Measurements from ENCODE around the gene SLC35A5.
"Not testable (repeated sequence)": the region's sequence is repeated elsewhere in the genome, so short reads cannot be mapped to it uniquely, and the experiment has no call there.

Gene SLC35A5, protein sequence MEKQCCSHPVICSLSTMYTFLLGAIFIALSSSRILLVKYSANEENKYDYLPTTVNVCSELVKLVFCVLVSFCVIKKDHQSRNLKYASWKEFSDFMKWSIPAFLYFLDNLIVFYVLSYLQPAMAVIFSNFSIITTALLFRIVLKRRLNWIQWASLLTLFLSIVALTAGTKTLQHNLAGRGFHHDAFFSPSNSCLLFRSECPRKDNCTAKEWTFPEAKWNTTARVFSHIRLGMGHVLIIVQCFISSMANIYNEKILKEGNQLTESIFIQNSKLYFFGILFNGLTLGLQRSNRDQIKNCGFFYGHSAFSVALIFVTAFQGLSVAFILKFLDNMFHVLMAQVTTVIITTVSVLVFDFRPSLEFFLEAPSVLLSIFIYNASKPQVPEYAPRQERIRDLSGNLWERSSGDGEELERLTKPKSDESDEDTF

DNA sequence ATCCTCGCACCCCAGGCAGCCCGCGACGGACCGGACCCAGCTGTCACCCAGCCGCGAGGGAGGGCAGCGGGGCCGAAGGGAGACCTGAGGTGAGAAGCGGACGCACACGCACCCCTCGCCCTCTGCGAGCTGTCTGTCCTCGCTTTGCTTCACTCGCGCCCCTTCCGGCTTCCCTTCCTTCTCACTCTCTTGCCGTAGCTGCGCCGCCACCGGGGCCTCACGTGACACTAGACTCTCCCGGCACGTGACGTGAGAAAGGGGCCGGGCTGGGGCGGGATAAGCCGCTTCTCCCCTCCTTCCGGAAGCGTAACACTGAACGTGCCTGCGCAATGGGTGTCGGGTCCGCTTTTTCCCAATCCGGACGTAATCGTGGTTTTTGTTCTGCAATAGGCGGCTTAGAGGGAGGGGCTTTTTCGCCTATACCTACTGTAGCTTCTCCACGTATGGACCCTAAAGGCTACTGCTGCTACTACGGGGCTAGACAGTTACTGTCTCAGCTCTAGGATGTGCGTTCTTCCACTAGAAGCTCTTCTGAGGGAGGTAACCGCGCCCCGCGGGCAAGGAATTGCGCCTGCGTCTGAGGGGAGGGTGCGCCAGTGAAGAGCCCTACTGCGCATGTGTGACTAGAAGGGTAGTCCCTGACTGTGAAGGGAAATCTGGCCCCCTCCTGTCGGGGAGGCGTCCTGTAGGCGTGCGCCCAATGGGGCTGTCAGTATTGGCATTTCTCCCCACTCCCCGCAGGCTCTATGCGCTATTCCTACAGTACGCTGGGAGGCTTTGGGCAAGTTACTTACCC is at the start of gene SLC35A5, which contains the start of gene ATG3:
TSS of gene SLC35A5 (plus strand) at position 312 of the 796 bp plus-strand sequence. CDS start 1,359 bp downstream, outside the sequence.
TSS of gene ATG3 (minus strand) at position 229 of the 796 bp plus-strand sequence. CDS start 434 bp downstream, outside the sequence.
- DNase-seq (ENCODE audit: low spot score) = peak; percentile 99

DNA sequence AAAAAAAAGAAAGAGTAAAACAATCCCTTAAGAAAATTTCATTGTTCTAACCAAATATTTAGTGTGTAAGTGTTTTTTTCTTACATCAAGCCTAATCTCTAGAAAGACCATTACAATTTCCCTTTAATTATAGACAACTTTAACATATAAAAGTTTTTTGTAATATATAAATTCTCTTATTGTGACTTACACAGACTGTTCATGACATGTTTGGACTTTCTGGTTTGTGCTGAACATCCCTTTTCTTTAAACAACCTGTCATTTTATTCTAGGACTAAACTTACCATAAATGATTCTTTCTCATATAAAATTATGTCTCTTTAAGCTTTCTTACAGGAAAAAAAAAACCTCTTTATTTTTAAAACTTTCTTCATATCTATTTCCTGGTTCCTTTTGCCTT is 49.5 kb upstream of the SLC35A5 start:
- no peak for DNase-seq (ENCODE audit: low spot score)

DNA sequence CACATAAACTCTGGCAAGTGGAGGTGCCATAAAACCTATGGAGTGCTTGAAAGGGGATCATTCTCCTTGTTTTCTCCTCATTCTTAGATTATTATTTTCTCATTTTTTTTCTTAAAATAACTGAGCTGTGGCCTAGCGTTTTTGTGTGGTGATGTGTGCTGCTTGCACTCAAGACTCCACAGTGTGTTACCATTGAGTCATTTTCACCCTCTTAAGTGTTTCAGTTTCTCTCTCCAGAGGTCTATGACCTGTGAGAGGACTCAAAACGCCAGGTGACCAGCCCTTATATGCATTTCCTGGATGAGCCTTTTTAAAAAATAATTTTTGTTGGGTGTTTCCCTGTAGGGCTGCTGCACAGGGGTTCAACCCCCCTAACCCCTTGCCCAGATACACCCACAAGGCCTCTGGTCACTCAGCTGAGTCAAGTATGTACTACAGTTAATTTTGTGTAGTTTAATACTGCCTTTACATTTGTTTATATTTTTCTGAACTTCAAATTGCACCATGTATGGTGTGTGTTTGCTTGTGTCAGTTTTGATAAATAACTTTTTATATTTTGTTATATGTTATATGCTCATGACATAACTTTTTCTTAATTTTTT is 47.2 kb upstream of the SLC35A5 start:
- DNase-seq (ENCODE audit: low spot score) = no peak

DNA sequence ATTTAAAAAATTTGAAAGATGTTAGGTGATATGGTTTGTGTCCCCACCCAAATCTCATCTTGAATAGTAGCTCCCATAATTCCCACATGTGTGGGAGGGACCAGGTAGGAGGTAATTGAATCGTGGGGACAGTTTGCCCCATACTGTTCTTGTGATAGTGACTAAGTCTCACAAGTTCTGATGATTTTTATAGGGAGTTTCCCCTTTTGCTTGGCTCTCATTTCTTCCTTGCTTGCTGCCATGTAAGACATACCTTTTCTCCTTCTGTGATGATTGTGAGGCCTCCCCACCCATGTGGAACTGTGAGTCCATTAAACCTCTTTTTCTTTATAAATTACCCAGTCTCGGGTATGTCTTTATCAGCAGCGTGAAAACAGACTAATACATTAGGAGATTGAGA is 42.9 kb upstream of the SLC35A5 start:
- DNase-seq (ENCODE audit: low spot score) = not testable (repeated sequence)

DNA sequence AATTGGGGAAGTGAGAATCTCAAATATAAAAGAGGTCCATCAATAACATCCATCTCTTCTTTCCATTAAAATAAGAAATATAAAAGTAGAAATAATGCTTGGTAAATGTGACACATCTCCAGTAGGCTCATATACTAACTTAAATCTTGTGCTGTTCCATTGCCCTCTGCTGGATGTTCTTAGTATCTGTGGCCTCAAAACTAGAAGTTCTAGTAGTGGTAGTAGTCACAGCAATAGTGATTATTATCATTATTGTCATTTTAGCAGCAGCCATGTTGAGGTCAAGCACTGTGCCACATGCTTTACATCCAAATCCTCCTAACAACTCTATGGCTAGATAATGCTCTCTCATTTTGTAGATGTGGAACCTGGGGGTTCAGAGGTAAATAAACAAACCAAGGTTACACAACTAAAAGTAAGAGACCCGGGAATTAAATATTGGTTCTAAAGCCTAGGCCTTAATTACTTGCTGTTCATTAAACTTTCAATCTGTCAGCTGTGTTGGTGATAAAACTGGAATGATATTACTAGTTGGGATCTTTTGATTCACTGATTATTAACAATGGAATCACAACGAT is 42.3 kb upstream of the SLC35A5 start:
- DNase-seq (ENCODE audit: low spot score) = peak; percentile 66

DNA sequence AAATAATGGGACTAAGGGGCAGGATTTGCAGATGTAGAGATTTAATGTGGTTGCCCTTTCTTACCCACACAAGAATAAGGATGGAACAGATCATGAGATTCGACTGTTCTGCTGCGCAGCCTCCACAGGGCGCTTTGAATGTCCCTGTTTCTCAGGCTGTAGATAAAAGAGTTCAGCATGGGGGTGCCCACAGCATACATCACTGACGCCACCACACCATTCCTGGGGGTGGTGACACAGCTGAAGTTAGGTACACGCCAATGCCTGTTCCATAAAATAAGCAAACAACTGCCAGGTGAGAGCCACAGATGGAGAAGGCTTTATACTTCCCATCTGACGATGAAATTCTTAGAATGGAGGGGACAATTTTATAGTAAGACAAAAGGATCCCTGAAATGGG is 37.7 kb upstream of the SLC35A5 start:
- not testable (repeated sequence) for DNase-seq (ENCODE audit: low spot score)

DNA sequence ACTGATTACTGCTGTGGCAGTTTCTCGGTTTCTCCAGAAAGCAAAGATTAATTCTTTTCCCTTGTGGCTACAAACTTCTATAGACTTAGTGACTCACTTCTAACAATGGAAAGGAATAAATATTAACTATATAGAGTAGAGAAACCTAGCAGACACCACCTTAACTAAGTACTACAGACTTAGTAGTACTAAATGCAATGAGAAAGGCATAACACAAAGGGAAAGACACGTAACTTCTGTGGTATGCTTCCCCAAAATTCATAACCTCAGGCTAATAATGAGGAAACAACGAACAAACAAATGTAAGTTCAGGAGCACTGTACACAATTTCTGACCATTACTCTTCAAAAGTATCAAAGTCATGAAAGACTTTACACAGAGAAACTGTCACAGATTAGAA is 31.3 kb upstream of the SLC35A5 start:
- DNase-seq (ENCODE audit: low spot score) = no peak

DNA sequence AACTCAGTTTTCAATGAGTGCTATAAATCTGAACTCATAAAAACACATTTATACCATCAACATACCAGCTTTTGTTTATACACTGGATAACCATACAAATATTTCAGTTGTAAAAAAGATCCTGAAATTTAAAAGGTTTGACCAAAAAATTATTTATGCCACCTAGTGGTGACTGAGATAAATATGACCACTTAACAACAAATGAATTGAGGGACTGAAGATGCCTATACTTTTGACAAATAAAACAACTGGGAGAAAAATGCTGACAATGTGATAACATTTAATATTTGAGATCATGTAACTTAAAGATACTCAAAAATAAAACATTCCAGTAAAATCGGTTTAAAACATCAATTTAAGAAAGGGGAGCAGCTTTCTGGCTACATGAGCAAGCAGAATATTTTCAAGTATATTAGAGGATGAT is 30.5 kb upstream of the SLC35A5 start:
- DNase-seq (ENCODE audit: low spot score) = peak; percentile 44

DNA sequence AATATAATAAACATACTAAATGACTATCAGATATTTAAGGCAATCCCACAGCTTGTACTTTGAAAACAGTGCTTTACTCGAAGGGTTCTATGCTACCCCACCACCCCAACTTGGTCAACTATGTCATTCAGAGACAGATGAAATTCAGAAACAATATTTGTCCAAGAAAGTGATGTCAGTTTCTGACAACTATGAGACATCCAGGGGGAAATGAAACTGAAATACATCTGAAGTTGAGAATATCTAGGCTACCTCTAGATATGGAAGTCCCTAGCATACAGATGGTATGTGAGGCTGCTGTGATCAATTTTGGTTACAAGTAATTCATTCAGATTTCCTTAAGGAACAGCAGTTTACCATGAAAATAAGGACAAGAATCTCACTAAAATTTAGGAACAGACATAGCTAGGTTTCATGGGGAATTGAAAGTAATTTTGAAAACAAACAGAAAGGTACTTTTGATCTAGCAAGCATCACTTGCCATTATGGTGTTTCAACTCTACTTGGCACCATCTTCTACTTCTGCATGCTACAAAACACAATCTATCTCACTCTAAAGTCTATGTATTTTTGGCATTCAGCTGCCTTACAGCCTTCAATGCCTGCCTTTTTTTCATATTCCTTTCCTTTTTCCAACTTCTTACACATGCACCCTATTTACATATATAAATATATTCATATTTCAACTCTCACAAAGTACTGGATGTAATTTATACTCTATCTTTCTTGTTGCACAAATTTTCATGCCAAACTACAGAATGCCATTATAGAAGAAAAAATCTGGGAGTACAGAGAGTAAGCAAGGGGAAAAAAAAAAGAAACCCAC is 21.8 kb upstream of the SLC35A5 start:
- DNase-seq (ENCODE audit: low spot score) = no peak

DNA sequence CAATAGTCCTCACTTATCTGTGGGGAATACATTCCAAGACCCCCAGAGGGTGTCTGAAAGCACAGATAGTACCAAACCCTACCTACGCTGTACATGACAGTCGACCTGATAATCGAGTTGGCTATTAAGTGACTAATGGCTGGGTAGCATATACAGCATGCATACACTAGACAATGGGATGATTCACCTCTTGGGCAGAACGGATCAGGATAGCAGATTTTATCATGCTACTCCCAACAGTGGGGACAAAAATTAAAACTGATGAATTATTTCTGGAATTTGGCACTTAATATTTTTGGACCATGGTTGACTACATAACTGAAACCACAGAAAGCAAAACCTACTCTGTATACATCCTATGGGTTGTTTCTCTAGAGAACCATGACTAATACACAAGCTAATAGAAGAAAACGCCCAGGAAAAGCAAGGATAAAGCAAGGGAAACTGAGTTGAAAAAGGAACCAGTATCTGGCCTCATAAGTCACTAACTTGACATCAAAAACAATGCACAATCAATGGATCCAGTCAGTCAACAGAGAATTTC is 15.6 kb upstream of the SLC35A5 start:
- no peak for DNase-seq (ENCODE audit: low spot score)

DNA sequence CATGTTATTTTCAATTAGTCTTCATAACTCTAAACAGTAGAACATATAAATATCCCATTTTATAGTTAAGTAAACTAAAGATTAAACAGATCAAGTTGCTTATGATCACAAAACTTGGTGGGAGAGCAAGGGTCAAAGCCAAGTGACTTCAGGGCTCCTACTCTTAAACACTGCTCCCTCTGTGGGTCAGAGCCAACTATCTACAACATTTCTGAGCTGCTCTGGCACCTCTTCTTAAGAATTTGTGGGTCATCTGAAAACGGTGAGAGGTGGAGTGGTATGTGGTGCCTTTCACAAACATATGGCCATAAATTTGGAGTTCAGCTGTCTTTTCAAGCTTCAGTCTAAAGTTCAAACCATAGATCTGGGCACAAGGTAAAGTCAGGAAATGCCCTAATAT is 11.0 kb upstream of the SLC35A5 start:
- DNase-seq (ENCODE audit: low spot score) = no peak

DNA sequence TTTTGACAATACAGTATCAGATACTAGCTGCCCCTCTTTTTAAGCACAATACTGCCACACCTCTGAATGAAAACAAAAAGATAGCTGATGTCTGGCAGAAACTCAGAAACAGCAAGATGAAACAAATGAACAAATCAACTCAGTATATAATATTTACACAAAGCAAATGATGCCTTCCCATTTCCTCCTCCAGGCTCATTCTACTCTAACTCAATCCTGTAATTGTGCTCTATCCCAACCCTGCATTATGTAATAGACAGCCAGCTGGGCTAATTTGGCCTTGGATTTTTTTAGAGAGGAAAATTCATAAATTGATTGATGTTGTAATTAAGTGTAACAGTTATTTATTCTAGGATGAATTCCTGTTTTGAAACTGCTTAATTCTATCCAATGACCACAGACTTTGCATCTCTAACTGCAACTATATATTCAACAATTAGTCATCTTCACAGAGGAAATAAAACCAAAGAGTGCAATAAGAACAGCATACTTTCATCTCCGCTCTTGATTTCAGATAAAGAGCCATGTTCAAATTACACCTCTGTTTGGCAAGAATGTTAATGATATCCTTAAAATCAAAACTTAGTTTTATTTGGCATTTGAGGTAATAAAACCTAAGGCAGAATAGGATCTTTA is 6.2 kb upstream of the SLC35A5 start:
- peak; percentile 2 for DNase-seq (ENCODE audit: low spot score)

DNA sequence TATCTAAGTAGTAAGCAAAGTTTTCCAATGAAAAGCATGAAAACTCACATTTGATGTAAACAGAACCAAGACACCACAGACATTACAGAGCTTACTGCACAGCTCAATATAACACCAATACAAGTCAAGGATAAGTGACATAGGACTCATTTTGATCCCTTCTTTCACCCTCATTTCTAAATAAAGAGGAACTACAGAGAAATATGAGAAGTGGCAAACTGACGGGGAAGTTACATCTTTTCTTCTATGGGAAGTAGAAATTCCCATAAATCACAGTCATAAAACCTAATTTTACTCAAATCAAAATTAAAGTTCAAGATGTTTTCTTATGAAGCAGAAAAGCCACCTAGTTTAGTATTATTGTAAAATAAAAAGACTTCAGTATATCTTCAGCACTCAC is 3.9 kb upstream of the SLC35A5 start:
- DNase-seq (ENCODE audit: low spot score) = no peak

DNA sequence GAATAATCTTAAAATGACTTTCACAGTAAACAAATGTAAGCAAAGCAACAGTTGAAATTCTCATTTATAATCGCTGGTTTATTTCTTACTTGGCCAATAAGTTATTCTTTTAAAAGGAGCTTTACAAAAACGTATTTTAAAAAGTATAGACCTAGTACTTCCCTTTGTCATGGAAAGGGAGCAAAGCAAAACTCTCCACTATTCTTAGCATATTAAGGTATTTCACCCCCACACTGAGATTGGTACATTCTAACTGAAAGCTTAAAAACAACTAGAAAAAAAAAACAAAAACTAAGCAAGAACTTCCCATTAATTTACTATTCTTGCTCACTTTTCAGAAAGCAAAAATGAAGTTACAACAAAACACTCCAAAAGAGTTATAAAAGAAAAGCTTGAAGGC is 1.5 kb upstream of the SLC35A5 start:
- DNase-seq (ENCODE audit: low spot score) = no peak

DNA sequence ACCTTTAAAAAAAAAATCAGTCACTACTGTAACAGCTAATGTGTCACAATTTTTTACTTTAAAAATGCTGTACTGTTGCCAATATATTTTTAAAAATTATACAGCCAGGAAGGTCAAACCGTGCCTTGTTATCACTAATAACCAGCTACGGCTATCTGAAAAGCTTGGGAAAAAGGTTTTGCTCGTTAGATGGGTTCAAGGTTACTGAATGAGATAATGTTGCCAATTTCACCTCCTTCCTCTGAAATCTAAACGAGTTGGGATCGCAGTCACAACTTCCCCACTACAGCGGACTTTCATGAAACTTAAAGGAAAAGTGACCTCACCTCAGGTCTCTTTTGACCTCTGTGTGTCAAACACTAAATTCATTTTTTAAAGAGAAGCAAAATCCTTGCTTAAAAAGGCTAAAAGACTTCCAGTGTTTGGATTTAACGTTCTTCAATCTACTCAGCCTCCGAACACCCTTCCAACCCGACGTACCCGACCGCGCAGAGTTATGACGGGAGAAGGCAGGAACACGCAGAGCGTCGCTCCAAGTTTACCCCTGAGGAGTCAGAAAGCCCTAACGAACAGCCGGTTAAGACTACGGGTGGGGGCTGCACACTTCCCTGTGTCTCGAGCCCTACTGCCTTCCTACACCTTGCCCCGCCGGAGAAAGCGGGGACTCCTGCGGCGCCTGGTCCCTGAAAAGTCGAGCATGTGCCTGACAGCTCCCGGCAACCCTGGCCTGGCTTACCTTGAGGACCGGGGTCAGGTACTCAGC is 943 bp upstream of the SLC35A5 start:
- peak; percentile 69 for DNase-seq (ENCODE audit: low spot score)

DNA sequence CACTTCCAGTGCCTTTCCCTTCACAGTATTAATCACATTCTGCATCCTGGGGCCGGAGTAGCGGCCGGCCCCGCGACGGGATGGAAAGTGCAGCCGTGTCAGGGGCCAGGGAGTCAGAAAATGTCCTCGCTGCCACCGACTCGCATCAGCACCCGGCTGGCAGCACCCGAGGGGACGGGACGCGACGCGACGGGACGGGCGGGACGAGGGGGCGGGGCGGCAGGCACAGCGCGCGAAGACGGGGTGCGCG is 436 bp upstream of the SLC35A5 start:
- peak; percentile 72 for DNase-seq (ENCODE audit: low spot score)

DNA sequence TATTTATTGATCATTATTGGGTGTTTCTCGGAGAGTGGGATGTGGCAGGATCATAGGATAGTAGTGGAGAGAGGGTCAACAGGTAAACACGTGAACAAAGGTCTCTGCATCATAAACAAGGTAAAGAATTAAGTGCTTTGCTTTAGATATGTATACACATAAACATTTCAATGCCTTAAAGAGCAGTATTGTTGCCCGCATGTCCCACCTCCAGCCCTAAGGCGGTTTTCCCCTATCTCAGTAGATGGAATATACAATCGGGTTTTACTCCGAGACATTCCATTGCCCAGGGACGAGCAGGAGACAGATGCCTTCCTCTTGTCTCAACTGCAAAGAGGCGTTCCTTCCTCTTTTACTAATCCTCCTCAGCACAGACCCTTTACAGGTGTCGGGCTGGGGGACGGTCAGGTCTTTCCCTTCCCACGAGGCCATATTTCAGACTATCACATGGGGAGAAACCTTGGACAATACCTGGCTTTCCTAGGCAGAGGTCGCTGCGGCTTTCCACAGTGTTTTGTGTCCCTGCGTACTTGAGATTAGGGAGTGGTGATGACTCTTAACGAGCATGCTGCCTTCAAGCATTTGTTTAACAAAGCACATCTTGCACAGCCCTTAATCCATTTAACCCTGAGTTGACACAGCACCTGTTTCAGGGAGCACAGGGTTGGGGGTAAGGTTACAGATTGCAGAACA is 2.5 kb downstream of the SLC35A5 start:
- not testable (repeated sequence) for DNase-seq (ENCODE audit: low spot score)

DNA sequence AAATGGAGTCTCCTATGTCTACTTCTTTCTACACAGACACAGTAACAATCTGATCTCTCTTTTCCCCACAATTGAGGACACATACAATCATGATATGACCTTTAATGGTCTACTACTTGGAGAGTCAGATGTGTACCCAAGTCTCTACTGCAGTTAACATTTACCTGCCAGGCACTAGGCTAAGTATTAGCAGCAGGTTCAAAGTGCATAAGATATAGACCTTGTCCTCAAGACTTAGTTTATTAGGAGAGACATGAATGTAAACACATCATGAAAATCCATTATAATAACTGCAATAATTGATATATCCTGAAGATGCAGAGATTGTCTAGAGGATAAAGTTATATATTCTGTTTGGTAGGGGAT is 3.1 kb downstream of the SLC35A5 start:
- DNase-seq (ENCODE audit: low spot score) = no peak

DNA sequence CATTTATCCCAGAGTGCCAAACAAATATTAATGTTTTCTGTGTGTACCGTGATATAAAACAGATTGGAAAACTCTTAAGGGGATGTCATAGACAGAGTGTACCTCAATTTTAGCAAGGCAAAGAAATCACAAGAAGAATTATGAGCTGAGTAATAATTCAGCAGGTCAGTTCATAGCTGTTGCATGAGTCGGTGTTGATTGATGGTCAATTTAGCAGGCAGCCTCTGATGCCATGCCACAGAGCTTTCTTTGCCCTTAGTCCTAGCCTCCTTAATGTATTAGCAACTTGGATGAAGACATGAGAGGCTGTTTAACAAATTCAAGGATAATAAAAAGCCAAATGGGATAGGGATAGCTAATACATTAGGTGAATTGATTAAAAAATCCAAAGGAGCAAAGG is 6.8 kb downstream of the SLC35A5 start:
- DNase-seq (ENCODE audit: low spot score) = no peak

DNA sequence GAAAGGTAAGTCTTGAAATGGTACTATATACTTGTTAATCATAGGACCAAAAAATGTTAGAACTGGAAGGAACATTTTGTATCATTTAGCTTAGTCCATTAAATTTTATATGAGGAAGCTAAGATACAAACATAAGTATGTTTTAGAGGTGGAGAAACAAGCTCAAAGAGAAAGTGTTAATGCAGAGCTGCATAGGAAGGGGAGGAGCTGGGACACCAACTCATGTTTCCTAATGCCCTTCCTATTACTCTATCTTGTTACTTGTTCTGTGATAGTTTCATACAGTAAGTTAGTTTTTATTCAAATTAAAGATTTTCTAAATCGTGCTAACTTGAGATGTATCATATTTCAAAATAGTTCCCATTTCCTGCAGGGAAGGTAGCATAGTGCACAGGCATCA is 7.4 kb downstream of the SLC35A5 start:
- DNase-seq (ENCODE audit: low spot score) = no peak
